IMR-90 (cell line): ENCODE results near the gene DLL1. TPM values are rescaled to one million over a fixed set of nuclear protein-coding genes. Genes with fewer than 3 reads are reported as not detected.

ENCODE experiments used
- ATAC-seq: fragments of 200-7000 bp; cut with Tn5 transposase; 2 replicates; pipeline ENCODE4 v1.9.1; 2020; ENCODE audit warnings: low read depth, mild to moderate bottlenecking, moderate library complexity
- BruUV-seq: library from RNA; stranded (reverse); fragments of 400-500 nt; replicated peaks from 2 replicates; lab custom pipeline; 2021; lab: Mats Ljungman, UMichigan
- CTCF ChIA-PET: fragments of 300-600 bp; formaldehyde crosslinking; extraction: SDS; loops from one replicate; lab custom pipeline; 2021; ENCODE audit warnings: antibody characterized with exemption; lab: Yijun Ruan, JAX
- POLR2A ChIA-PET: fragments of 300-600 bp; sonication (Branson Sonifier 250); formaldehyde crosslinking; loops from one replicate; lab custom pipeline; 2022; ENCODE audit warnings: antibody characterized with exemption; ENCODE audit not compliant: unreplicated experiment; lab: Charles Lee
- DNase-seq: peaks from one replicate; pipeline ENCODE4 v3.0.0; 2013
- H2AFZ ChIP-seq: replicated peaks from 2 replicates; pipeline ENCODE3; 2013; ENCODE audit warnings: low read length, mild to moderate bottlenecking; ENCODE audit not compliant: poor library complexity
- H2AK5ac ChIP-seq: 2 replicates; pipeline ENCODE4 v1.6.1; 2013; ENCODE audit warnings: low read depth, low read length, inconsistent platforms
- H2AK9ac ChIP-seq: replicated peaks from 2 replicates; pipeline ENCODE3; 2013; ENCODE audit warnings: mild to moderate bottlenecking, low read depth, low read length, moderate library complexity; ENCODE audit not compliant: poor library complexity
- H2BK120ac ChIP-seq: 2 replicates; pipeline ENCODE4 v1.6.1; 2013; ENCODE audit warnings: low read depth, low read length, inconsistent platforms
- H2BK15ac ChIP-seq: 3 replicates; pipeline ENCODE4 v1.6.1; 2013; ENCODE audit warnings: low read depth, low read length, inconsistent platforms
- H2BK20ac ChIP-seq: 2 replicates; pipeline ENCODE4 v1.6.1; 2013; ENCODE audit warnings: low read depth, mild to moderate bottlenecking, inconsistent platforms, low read length, moderate library complexity
- H2BK5ac ChIP-seq: 2 replicates; pipeline ENCODE4 v1.6.1; 2013; ENCODE audit warnings: mild to moderate bottlenecking, low read depth, low read length, inconsistent platforms; ENCODE audit not compliant: poor library complexity, severe bottlenecking
- H3K14ac ChIP-seq: replicated peaks from 2 replicates; pipeline ENCODE4 v1.6.1; 2013; ENCODE audit warnings: low read depth, low read length, inconsistent platforms
- H3K18ac ChIP-seq: 2 replicates; pipeline ENCODE4 v1.6.1; 2013; ENCODE audit warnings: low read depth, low read length, control low read depth
- H3K23ac ChIP-seq: 2 replicates; pipeline ENCODE4 v1.6.1; 2013; ENCODE audit warnings: low read depth, low read length, inconsistent platforms
- H3K27ac ChIP-seq: 2 replicates; pipeline ENCODE4 v1.5.1; 2013; ENCODE audit warnings: mild to moderate bottlenecking, control low read depth, low read length; ENCODE audit not compliant: insufficient read depth
- H3K27me3 ChIP-seq: 2 replicates; pipeline ENCODE4 v1.6.1; 2013; ENCODE audit warnings: low read length; ENCODE audit not compliant: control insufficient read depth, insufficient read depth
- H3K36me3 ChIP-seq: 2 replicates; pipeline ENCODE4 v1.6.1; 2013; ENCODE audit warnings: low read length, mixed read lengths; ENCODE audit not compliant: control insufficient read depth, insufficient read depth
- H3K4ac ChIP-seq: 2 replicates; pipeline ENCODE4 v1.6.1; 2013; ENCODE audit warnings: low read depth, low read length, inconsistent platforms
- H3K4me1 ChIP-seq: 2 replicates; pipeline ENCODE4 v1.6.1; 2013; ENCODE audit warnings: low read length, mixed read lengths; ENCODE audit not compliant: control insufficient read depth, insufficient read depth
- H3K4me2 ChIP-seq: 2 replicates; pipeline ENCODE4 v1.6.1; 2013; ENCODE audit warnings: low read depth, mild to moderate bottlenecking, control low read depth, low read length, moderate library complexity
- H3K4me3 ChIP-seq: 2 replicates; pipeline ENCODE4 v1.5.1; 2013; ENCODE audit warnings: low read depth, mild to moderate bottlenecking, control low read depth, low read length, moderate library complexity; ENCODE audit not compliant: insufficient read depth
- H3K56ac ChIP-seq: 2 replicates; pipeline ENCODE4 v1.6.1; 2013; ENCODE audit warnings: low read length, inconsistent platforms; ENCODE audit not compliant: insufficient read depth; ENCODE audit errors: extremely low read depth
- H3K79me1 ChIP-seq, 2 experiments: 2 replicates each; pipeline ENCODE4 v1.6.1; 2013; ENCODE audit warnings: low read length in 2 of 2, inconsistent platforms in 1 of 2, low read depth in 1 of 2
- H3K9ac ChIP-seq: 2 replicates; pipeline ENCODE4 v1.6.1; 2013; ENCODE audit warnings: low read depth, low read length, control low read depth
- H3K9me1 ChIP-seq: 2 replicates; pipeline ENCODE4 v1.6.1; 2013; ENCODE audit warnings: low read length, inconsistent platforms; ENCODE audit not compliant: insufficient read depth
- H3K9me3 ChIP-seq: 2 replicates; pipeline ENCODE4 v1.6.1; 2013; ENCODE audit warnings: low read length; ENCODE audit not compliant: control insufficient read depth, insufficient read depth
- H4K20me1 ChIP-seq: 2 replicates; pipeline ENCODE4 v1.6.1; 2013; ENCODE audit warnings: low read length, inconsistent platforms; ENCODE audit not compliant: insufficient read depth
- H4K5ac ChIP-seq: 2 replicates; pipeline ENCODE4 v1.6.1; 2013; ENCODE audit warnings: mild to moderate bottlenecking, low read depth, low read length, control low read depth
- H4K8ac ChIP-seq, 2 experiments: 2 replicates each; pipeline ENCODE4 v1.6.1; 2013; ENCODE audit warnings: low read depth in 2 of 2, low read length in 2 of 2, control low read depth in 1 of 2, inconsistent platforms in 1 of 2
- H4K91ac ChIP-seq: 2 replicates; pipeline ENCODE4 v1.6.1; 2013; ENCODE audit warnings: low read depth, low read length, inconsistent platforms; ENCODE audit not compliant: insufficient read depth
- CHD1 ChIP-seq: IDR thresholded peaks from 2 replicates; pipeline ENCODE4 v1.6.1; 2012; ENCODE audit warnings: low read depth, low read length, improper control_type of control experiment
- CTCF ChIP-seq: conservative IDR thresholded peaks from 2 replicates; pipeline ENCODE4 v1.5.1; 2012; ENCODE audit warnings: mild to moderate bottlenecking, low read depth, low read length, improper control_type of control experiment
- ELK1 ChIP-seq: fragments of 150-350 bp; IDR thresholded peaks from 2 replicates; pipeline ENCODE4 v1.6.1; 2016; ENCODE audit warnings: low read depth, mild to moderate bottlenecking, low read length, moderate library complexity, borderline replicate concordance
- FOS ChIP-seq: fragments of 150-350 bp; IDR thresholded peaks from 2 replicates; pipeline ENCODE4 v1.6.1; 2016; ENCODE audit warnings: low read depth, low read length
- MAZ ChIP-seq: IDR thresholded peaks from 2 replicates; pipeline ENCODE4 v1.6.1; 2012; ENCODE audit warnings: low read depth, mild to moderate bottlenecking, low read length, improper control_type of control experiment, moderate library complexity, borderline replicate concordance
- RAD21 ChIP-seq: IDR thresholded peaks from 2 replicates; pipeline ENCODE4 v1.6.1; 2012; ENCODE audit warnings: low read length, improper control_type of control experiment
- RCOR1 ChIP-seq: IDR thresholded peaks from 2 replicates; pipeline ENCODE4 v1.6.1; 2012; ENCODE audit warnings: mild to moderate bottlenecking, low read length, improper control_type of control experiment; ENCODE audit not compliant: insufficient replicate concordance
- SMC3 ChIP-seq: fragments of 150-350 bp; IDR thresholded peaks from 2 replicates; pipeline ENCODE4 v1.6.1; 2016; ENCODE audit warnings: low read depth, mild to moderate bottlenecking, antibody characterized with exemption, low read length, moderate library complexity
- WGBS, 2 experiments: methylation state at CpG; one replicate each; pipeline versions ENCODE4 v1.1.5 to v1.1.7; 2013; ENCODE audit warnings: missing lambda C conversion rate in 2 of 2; ENCODE audit not compliant: insufficient read length in 1 of 2; ENCODE audit errors: extremely low coverage in 2 of 2; 5-methylcytosine and 5-hydroxymethylcytosine counted together
- dilution Hi-C: fragments of 300-500 bp; cut with HindIII; formaldehyde crosslinking; loops from one replicate; pipeline ENCODE4 v1.14.3; 2018; ENCODE audit warnings: low sequenced_read_pairs; ENCODE audit not compliant: unreplicated experiment
- in situ Hi-C: fragments of 300-500 bp; cut with MboI; formaldehyde crosslinking; loops from 3 replicates; pipeline ENCODE4 v1.14.3; 2019; ENCODE audit warnings: low sequenced_read_pairs, inconsistent platforms, mixed read lengths
- intact Hi-C: fragments of 100-400 bp; cut with micrococcal nuclease; formaldehyde crosslinking; loops from 2 replicates; pipeline ENCODE4 v1.10.0; 2022
- polyA plus RNA-seq, 3 experiments: library from polyadenylated mRNA; depleted of rRNA; stranded (reverse); fragments of >200 nt; gene quantifications; 2 replicates each; pipeline ENCODE4 v1.2.3, GENCODE V29; 2012; ENCODE audit warnings: low replicate concordance in 1 of 3
- total RNA-seq: library from RNA; depleted of rRNA; stranded (reverse); fragments of >200 nt; gene quantifications from 2 replicates; pipeline ENCODE4 v1.2.3, GENCODE V29; 2012

The DLL1 gene
- total and polyA plus RNA-seq, 2 of the 4 experiments (the other 2 are of a cell fraction): under 0.01 to 0.31 TPM

GRCh38 chr6:170253910-170254269, 37.0 kb downstream of the DLL1 start:
- Histone ChIP-seq H4K91ac (no peak overlapping the region), H2BK120ac (no peak overlapping the region), H3K4me3 (no peak overlapping the region), H2AK9ac (no peak overlapping the region), H3K27me3 (peaks cover 4% of the 10 kb centered on the region; the same call in 1 of the 2 replicates), H2AFZ (no peak overlapping the region), H3K9ac (no peak overlapping the region), H2BK20ac (no peak overlapping the region), H3K4me2 (no peak overlapping the region), H2BK15ac (no peak overlapping the region), H3K9me3 (no peaks in the 10 kb centered on the region), H4K20me1 (no peaks in the 10 kb centered on the region), H4K8ac (no peak overlapping the region), H3K23ac (no peak overlapping the region), H3K56ac (no peak overlapping the region), H3K79me1 (no peaks in the 10 kb centered on the region), H3K9me1 (no peaks in the 10 kb centered on the region), H3K14ac (no peak overlapping the region), H2AK5ac (no peak overlapping the region), H2BK5ac (no peak overlapping the region), H3K4ac (no peak overlapping the region), H4K5ac (no peak overlapping the region), H3K27ac (no peak overlapping the region), H3K18ac (no peak overlapping the region), H3K4me1 (no peaks in the 10 kb centered on the region), H3K36me3 (no peaks in the 10 kb centered on the region)
- dilution Hi-C loops: no loop called here
- TF ChIP-seq RAD21 (no peak), SMC3 (no peak), MAZ (no peak), CHD1 (no peak), FOS (no peak), ELK1 (no peak), CTCF (no peak), RCOR1 (no peak)
- CTCF ChIA-PET: no interaction called here
- BruUV-seq: no TSS peak
- POLR2A ChIA-PET: interaction anchor here (0.5 kb wide), 1 partner anchor 16 kb away, joined by 3 read pairs; no protein-coding TSS in a partner anchor
- ATAC-seq (no peak), DNase-seq (no peak)
- in situ Hi-C loops: no loop called here
- intact Hi-C loops: no loop called here
- 100% methylated on average over 1 of the region's 9 CpGs; no CpG with 5 or more reads in 1 of the 2 experiments for WGBS, 2 experiments
